IMR-90 (cell line): Measurements from ENCODE around the gene PRKN. TPM values are rescaled to one million over a fixed set of nuclear protein-coding genes. Genes with fewer than 3 reads are reported as not detected.

ENCODE experiments used
- ATAC-seq: fragments of 200-7000 bp; cut with Tn5 transposase; 2 replicates; pipeline ENCODE4 v1.9.1; 2020; ENCODE audit warnings: low read depth, mild to moderate bottlenecking, moderate library complexity
- BruUV-seq: library from RNA; stranded (reverse); fragments of 400-500 nt; replicated peaks from 2 replicates; lab custom pipeline; 2021; lab: Mats Ljungman, UMichigan
- CTCF ChIA-PET: fragments of 300-600 bp; formaldehyde crosslinking; extraction: SDS; loops from one replicate; lab custom pipeline; 2021; ENCODE audit warnings: antibody characterized with exemption; lab: Yijun Ruan, JAX
- POLR2A ChIA-PET: fragments of 300-600 bp; sonication (Branson Sonifier 250); formaldehyde crosslinking; loops from one replicate; lab custom pipeline; 2022; ENCODE audit warnings: antibody characterized with exemption; ENCODE audit not compliant: unreplicated experiment; lab: Charles Lee
- DNase-seq: peaks from one replicate; pipeline ENCODE4 v3.0.0; 2013
- H2AFZ ChIP-seq: replicated peaks from 2 replicates; pipeline ENCODE3; 2013; ENCODE audit warnings: low read length, mild to moderate bottlenecking; ENCODE audit not compliant: poor library complexity
- H2AK5ac ChIP-seq: 2 replicates; pipeline ENCODE4 v1.6.1; 2013; ENCODE audit warnings: low read depth, low read length, inconsistent platforms
- H2AK9ac ChIP-seq: replicated peaks from 2 replicates; pipeline ENCODE3; 2013; ENCODE audit warnings: mild to moderate bottlenecking, low read depth, low read length, moderate library complexity; ENCODE audit not compliant: poor library complexity
- H2BK120ac ChIP-seq: 2 replicates; pipeline ENCODE4 v1.6.1; 2013; ENCODE audit warnings: low read depth, low read length, inconsistent platforms
- H2BK15ac ChIP-seq: 3 replicates; pipeline ENCODE4 v1.6.1; 2013; ENCODE audit warnings: low read depth, low read length, inconsistent platforms
- H2BK20ac ChIP-seq: 2 replicates; pipeline ENCODE4 v1.6.1; 2013; ENCODE audit warnings: low read depth, mild to moderate bottlenecking, inconsistent platforms, low read length, moderate library complexity
- H2BK5ac ChIP-seq: 2 replicates; pipeline ENCODE4 v1.6.1; 2013; ENCODE audit warnings: mild to moderate bottlenecking, low read depth, low read length, inconsistent platforms; ENCODE audit not compliant: poor library complexity, severe bottlenecking
- H3K14ac ChIP-seq: replicated peaks from 2 replicates; pipeline ENCODE4 v1.6.1; 2013; ENCODE audit warnings: low read depth, low read length, inconsistent platforms
- H3K18ac ChIP-seq: 2 replicates; pipeline ENCODE4 v1.6.1; 2013; ENCODE audit warnings: low read depth, low read length, control low read depth
- H3K23ac ChIP-seq: 2 replicates; pipeline ENCODE4 v1.6.1; 2013; ENCODE audit warnings: low read depth, low read length, inconsistent platforms
- H3K27ac ChIP-seq: 2 replicates; pipeline ENCODE4 v1.5.1; 2013; ENCODE audit warnings: mild to moderate bottlenecking, control low read depth, low read length; ENCODE audit not compliant: insufficient read depth
- H3K27me3 ChIP-seq: 2 replicates; pipeline ENCODE4 v1.6.1; 2013; ENCODE audit warnings: low read length; ENCODE audit not compliant: control insufficient read depth, insufficient read depth
- H3K36me3 ChIP-seq: 2 replicates; pipeline ENCODE4 v1.6.1; 2013; ENCODE audit warnings: low read length, mixed read lengths; ENCODE audit not compliant: control insufficient read depth, insufficient read depth
- H3K4ac ChIP-seq: 2 replicates; pipeline ENCODE4 v1.6.1; 2013; ENCODE audit warnings: low read depth, low read length, inconsistent platforms
- H3K4me1 ChIP-seq: 2 replicates; pipeline ENCODE4 v1.6.1; 2013; ENCODE audit warnings: low read length, mixed read lengths; ENCODE audit not compliant: control insufficient read depth, insufficient read depth
- H3K4me2 ChIP-seq: 2 replicates; pipeline ENCODE4 v1.6.1; 2013; ENCODE audit warnings: low read depth, mild to moderate bottlenecking, control low read depth, low read length, moderate library complexity
- H3K4me3 ChIP-seq: 2 replicates; pipeline ENCODE4 v1.5.1; 2013; ENCODE audit warnings: low read depth, mild to moderate bottlenecking, control low read depth, low read length, moderate library complexity; ENCODE audit not compliant: insufficient read depth
- H3K56ac ChIP-seq: 2 replicates; pipeline ENCODE4 v1.6.1; 2013; ENCODE audit warnings: low read length, inconsistent platforms; ENCODE audit not compliant: insufficient read depth; ENCODE audit errors: extremely low read depth
- H3K79me1 ChIP-seq, 2 experiments: 2 replicates each; pipeline ENCODE4 v1.6.1; 2013; ENCODE audit warnings: low read length in 2 of 2, inconsistent platforms in 1 of 2, low read depth in 1 of 2
- H3K9ac ChIP-seq: 2 replicates; pipeline ENCODE4 v1.6.1; 2013; ENCODE audit warnings: low read depth, low read length, control low read depth
- H3K9me1 ChIP-seq: 2 replicates; pipeline ENCODE4 v1.6.1; 2013; ENCODE audit warnings: low read length, inconsistent platforms; ENCODE audit not compliant: insufficient read depth
- H3K9me3 ChIP-seq: 2 replicates; pipeline ENCODE4 v1.6.1; 2013; ENCODE audit warnings: low read length; ENCODE audit not compliant: control insufficient read depth, insufficient read depth
- H4K20me1 ChIP-seq: 2 replicates; pipeline ENCODE4 v1.6.1; 2013; ENCODE audit warnings: low read length, inconsistent platforms; ENCODE audit not compliant: insufficient read depth
- H4K5ac ChIP-seq: 2 replicates; pipeline ENCODE4 v1.6.1; 2013; ENCODE audit warnings: mild to moderate bottlenecking, low read depth, low read length, control low read depth
- H4K8ac ChIP-seq, 2 experiments: 2 replicates each; pipeline ENCODE4 v1.6.1; 2013; ENCODE audit warnings: low read depth in 2 of 2, low read length in 2 of 2, control low read depth in 1 of 2, inconsistent platforms in 1 of 2
- H4K91ac ChIP-seq: 2 replicates; pipeline ENCODE4 v1.6.1; 2013; ENCODE audit warnings: low read depth, low read length, inconsistent platforms; ENCODE audit not compliant: insufficient read depth
- BHLHE40 ChIP-seq: fragments of 150-350 bp; IDR thresholded peaks from 2 replicates; pipeline ENCODE4 v1.6.1; 2016; ENCODE audit warnings: mild to moderate bottlenecking, low read depth, low read length
- CEBPB ChIP-seq: IDR thresholded peaks from 2 replicates; pipeline ENCODE4 v1.6.1; 2012; ENCODE audit warnings: low read depth, low read length, improper control_type of control experiment
- CHD1 ChIP-seq: IDR thresholded peaks from 2 replicates; pipeline ENCODE4 v1.6.1; 2012; ENCODE audit warnings: low read depth, low read length, improper control_type of control experiment
- ELK1 ChIP-seq: fragments of 150-350 bp; IDR thresholded peaks from 2 replicates; pipeline ENCODE4 v1.6.1; 2016; ENCODE audit warnings: low read depth, mild to moderate bottlenecking, low read length, moderate library complexity, borderline replicate concordance
- FOS ChIP-seq: fragments of 150-350 bp; IDR thresholded peaks from 2 replicates; pipeline ENCODE4 v1.6.1; 2016; ENCODE audit warnings: low read depth, low read length
- MAFK ChIP-seq: IDR thresholded peaks from 2 replicates; pipeline ENCODE4 v1.6.1; 2012; ENCODE audit warnings: low read depth, low read length, improper control_type of control experiment
- MAZ ChIP-seq: IDR thresholded peaks from 2 replicates; pipeline ENCODE4 v1.6.1; 2012; ENCODE audit warnings: low read depth, mild to moderate bottlenecking, low read length, improper control_type of control experiment, moderate library complexity, borderline replicate concordance
- POLR2A ChIP-seq: IDR thresholded peaks from 2 replicates; pipeline ENCODE4 v1.6.1; 2012; ENCODE audit warnings: mild to moderate bottlenecking, low read depth, low read length
- RCOR1 ChIP-seq: IDR thresholded peaks from 2 replicates; pipeline ENCODE4 v1.6.1; 2012; ENCODE audit warnings: mild to moderate bottlenecking, low read length, improper control_type of control experiment; ENCODE audit not compliant: insufficient replicate concordance
- RFX5 ChIP-seq: IDR thresholded peaks from 2 replicates; pipeline ENCODE4 v1.8.0; 2012; ENCODE audit warnings: low read depth, mild to moderate bottlenecking, low read length, moderate library complexity
- SMC3 ChIP-seq: fragments of 150-350 bp; IDR thresholded peaks from 2 replicates; pipeline ENCODE4 v1.6.1; 2016; ENCODE audit warnings: low read depth, mild to moderate bottlenecking, antibody characterized with exemption, low read length, moderate library complexity
- WGBS, 2 experiments: methylation state at CpG; one replicate each; pipeline versions ENCODE4 v1.1.5 to v1.1.7; 2013; ENCODE audit warnings: missing lambda C conversion rate in 2 of 2; ENCODE audit not compliant: insufficient read length in 1 of 2; ENCODE audit errors: extremely low coverage in 2 of 2; 5-methylcytosine and 5-hydroxymethylcytosine counted together
- dilution Hi-C: fragments of 300-500 bp; cut with HindIII; formaldehyde crosslinking; loops from one replicate; pipeline ENCODE4 v1.14.3; 2018; ENCODE audit warnings: low sequenced_read_pairs; ENCODE audit not compliant: unreplicated experiment
- in situ Hi-C: fragments of 300-500 bp; cut with MboI; formaldehyde crosslinking; loops from 3 replicates; pipeline ENCODE4 v1.14.3; 2019; ENCODE audit warnings: low sequenced_read_pairs, inconsistent platforms, mixed read lengths
- intact Hi-C: fragments of 100-400 bp; cut with micrococcal nuclease; formaldehyde crosslinking; loops from 2 replicates; pipeline ENCODE4 v1.10.0; 2022
- polyA plus RNA-seq, 3 experiments: library from polyadenylated mRNA; depleted of rRNA; stranded (reverse); fragments of >200 nt; gene quantifications; 2 replicates each; pipeline ENCODE4 v1.2.3, GENCODE V29; 2012; ENCODE audit warnings: low replicate concordance in 1 of 3
- total RNA-seq: library from RNA; depleted of rRNA; stranded (reverse); fragments of >200 nt; gene quantifications from 2 replicates; pipeline ENCODE4 v1.2.3, GENCODE V29; 2012
- TF ChIP-seq, protein P1 (sequence below): fragments of 150-350 bp; IDR thresholded peaks from 2 replicates; pipeline ENCODE4 v1.6.1; 2017; ENCODE audit warnings: mild to moderate bottlenecking, antibody characterized with exemption, low read length, low read depth
- TF ChIP-seq, protein P2 (sequence below): conservative IDR thresholded peaks from 2 replicates; pipeline ENCODE4 v1.5.1; 2012; ENCODE audit warnings: mild to moderate bottlenecking, low read depth, low read length, improper control_type of control experiment

Gene PRKN
- total and polyA plus RNA-seq, 2 of the 4 experiments (the other 2 are of a cell fraction) = 0.15 to 0.18 TPM

DNA sequence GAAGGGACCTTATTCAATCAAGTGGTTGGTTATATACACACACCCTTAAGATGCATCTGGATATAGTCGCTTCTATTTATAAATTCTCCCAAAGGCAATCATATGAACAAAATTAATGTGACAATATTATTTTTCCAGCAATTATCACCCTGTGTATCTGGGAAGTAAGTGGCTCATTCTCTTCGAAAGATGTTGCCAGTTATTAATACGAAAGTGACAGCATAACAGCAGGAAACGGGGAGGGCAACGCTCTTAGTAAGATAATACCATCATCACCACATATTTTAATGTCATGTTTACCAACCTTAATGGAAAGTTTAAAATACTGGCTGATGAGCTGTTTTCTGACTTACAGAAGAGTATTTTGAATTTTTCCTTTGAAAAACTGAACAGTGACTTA is 756.5 kb downstream of the PRKN start:
- no peak overlapping the region for H3K23ac ChIP-seq

More for the DNA sequence above, 756.5 kb downstream of the PRKN start:
- Histone ChIP-seq H3K18ac (no peak overlapping the region), H4K8ac (no peak overlapping the region), H3K4me2 (no peak overlapping the region), H3K9me3 (peaks cover 16% of the 10 kb centered on the region), H3K27ac (no peak overlapping the region), H3K4ac (no peak overlapping the region), H2AK5ac (no peak overlapping the region), H3K36me3 (no peaks in the 10 kb centered on the region), H3K9ac (no peak overlapping the region), H4K5ac (no peak overlapping the region), H2BK15ac (no peak overlapping the region), H3K79me1 (no peaks in the 10 kb centered on the region), H3K4me3 (no peak overlapping the region), H3K9me1 (no peaks in the 10 kb centered on the region), H3K27me3 (no peaks in the 10 kb centered on the region), H3K56ac (no peak overlapping the region), H4K20me1 (no peaks in the 10 kb centered on the region), H2BK5ac (no peak overlapping the region), H2BK120ac (no peak overlapping the region), H2AK9ac (no peak overlapping the region), H3K4me1 (no peaks in the 10 kb centered on the region), H3K14ac (no peak overlapping the region), H4K91ac (no peak overlapping the region), H2BK20ac (no peak overlapping the region), H2AFZ (no peak overlapping the region)
- dilution Hi-C loops (no loop called here), in situ Hi-C loops (no loop called here), intact Hi-C loops (no loop called here)
- ATAC-seq (no peak), DNase-seq (no peak)
- no CpG with 5 or more reads among the region's 5 CpGs for WGBS, 2 experiments
- TF ChIP-seq, protein P1, sequence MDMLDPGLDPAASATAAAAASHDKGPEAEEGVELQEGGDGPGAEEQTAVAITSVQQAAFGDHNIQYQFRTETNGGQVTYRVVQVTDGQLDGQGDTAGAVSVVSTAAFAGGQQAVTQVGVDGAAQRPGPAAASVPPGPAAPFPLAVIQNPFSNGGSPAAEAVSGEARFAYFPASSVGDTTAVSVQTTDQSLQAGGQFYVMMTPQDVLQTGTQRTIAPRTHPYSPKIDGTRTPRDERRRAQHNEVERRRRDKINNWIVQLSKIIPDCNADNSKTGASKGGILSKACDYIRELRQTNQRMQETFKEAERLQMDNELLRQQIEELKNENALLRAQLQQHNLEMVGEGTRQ = no peak
- no peak for TF ChIP-seq ELK1
- TF ChIP-seq, protein P2, sequence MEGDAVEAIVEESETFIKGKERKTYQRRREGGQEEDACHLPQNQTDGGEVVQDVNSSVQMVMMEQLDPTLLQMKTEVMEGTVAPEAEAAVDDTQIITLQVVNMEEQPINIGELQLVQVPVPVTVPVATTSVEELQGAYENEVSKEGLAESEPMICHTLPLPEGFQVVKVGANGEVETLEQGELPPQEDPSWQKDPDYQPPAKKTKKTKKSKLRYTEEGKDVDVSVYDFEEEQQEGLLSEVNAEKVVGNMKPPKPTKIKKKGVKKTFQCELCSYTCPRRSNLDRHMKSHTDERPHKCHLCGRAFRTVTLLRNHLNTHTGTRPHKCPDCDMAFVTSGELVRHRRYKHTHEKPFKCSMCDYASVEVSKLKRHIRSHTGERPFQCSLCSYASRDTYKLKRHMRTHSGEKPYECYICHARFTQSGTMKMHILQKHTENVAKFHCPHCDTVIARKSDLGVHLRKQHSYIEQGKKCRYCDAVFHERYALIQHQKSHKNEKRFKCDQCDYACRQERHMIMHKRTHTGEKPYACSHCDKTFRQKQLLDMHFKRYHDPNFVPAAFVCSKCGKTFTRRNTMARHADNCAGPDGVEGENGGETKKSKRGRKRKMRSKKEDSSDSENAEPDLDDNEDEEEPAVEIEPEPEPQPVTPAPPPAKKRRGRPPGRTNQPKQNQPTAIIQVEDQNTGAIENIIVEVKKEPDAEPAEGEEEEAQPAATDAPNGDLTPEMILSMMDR = no peak
- no peak for TF ChIP-seq MAFK
- no peak for TF ChIP-seq POLR2A
- TF ChIP-seq BHLHE40 = no peak
- no peak for TF ChIP-seq FOS
- no peak for TF ChIP-seq MAZ
- TF ChIP-seq CEBPB = no peak
- TF ChIP-seq SMC3 = no peak
- no peak for TF ChIP-seq RFX5
- TF ChIP-seq CHD1 = no peak
- TF ChIP-seq RCOR1 = no peak
- CTCF ChIA-PET = no interaction called here
- POLR2A ChIA-PET = no interaction called here
- no TSS peak for BruUV-seq
